Activated CD4-positive, alpha-beta T cell treated with anti-CD3 and anti-CD28 coated beads for 24 hours (primary cell): ENCODE results near the gene ZBTB47.

Experiments
- DNase-seq, 2 donors: peaks; one replicate each; pipeline ENCODE4 v3.0.0-alpha.2; 2020; ENCODE audit warnings: low read depth in 2 of 2

ZBTB47 gene

DNA sequence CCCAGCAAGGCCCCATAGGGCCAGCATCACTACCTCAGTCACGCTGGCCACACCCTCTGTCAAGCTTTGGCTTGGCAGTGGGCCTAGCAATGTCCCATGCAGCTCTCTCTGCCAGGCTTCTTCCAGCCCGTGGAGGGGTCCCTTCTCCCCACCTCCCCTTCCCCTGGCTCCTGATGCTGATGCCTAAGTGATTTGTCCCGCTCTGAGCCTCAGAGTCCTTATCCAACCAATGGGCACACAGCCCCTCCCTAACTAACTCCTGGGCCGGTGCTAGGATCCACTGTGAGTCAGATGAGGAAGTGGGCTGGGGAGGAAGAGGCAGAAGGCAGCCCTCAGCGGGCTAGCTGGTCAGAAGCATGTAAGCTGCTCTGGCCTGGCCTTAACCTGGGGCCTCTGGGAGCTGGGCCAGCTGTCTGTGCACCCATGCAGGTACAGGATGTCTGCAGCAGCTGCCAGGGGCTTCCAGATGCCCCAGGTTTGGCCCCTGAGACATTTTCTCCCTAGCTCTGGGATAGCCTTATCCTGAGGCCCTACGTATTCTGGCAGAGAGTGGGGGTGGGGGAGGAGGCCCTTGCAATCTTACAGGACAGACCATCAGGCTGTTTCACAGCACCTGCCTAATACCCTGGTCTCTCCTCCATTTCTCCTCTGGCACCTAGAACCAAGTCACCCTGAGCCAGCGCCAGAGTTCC is 740 bp upstream of the ZBTB47 start:
- no peak for DNase-seq

DNA sequence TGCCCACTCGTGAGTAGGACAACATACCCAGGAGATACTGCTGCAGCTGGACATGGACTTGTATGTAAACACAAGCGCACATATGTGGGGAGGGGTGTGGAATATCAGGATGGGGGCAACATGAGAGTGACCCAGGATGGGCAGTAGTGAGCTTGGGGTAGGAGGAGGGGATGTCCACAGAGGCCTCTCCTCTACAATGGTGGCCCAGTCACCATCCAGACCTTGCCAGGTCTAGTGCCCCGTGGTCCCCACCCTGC is 266 bp upstream of the ZBTB47 start:
- DNase-seq: no peak

DNA sequence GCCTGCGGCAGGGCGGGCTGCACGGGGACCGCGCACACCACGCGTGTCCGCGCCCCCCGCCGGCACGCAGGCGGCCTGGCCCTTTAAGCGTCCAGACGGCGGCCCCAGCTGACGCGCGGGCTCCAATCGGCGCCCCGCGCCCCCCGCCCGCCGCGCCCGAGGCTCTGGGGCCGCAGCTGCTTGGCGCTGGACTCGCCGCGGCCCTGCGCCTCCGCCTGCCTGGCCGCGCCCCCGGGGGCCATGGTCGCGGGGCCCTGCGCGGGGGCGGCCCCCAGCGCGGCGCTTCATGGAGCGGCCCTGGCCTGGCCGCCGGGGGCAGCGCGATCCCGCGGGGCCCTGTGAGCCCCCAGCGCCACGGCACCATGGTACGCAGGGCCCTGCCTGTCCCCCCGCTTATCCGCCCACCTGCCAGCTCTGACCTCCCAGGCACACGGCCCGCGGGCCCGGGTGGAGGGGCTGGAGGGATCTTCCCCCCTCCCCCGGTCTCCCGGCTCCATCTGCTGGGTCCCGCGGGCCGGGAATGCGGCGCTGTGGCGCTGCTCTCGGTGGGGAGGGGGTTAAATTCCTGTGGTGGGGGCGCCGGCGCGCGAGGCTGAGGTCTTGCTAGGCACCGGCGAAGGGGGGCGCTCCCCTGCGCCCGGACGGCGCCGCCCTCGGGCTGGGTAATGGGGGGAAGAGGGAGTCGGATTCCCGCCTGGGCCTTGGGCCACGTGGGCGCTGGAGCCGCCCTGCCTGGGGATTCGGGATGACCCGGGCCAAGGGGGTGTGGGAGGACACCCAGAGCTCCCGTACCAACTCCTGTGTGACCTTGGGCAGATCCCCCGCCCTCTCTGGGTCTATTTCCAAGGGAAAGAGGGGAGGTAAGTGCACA is 1.1 kb downstream of the ZBTB47 start:
- no peak for DNase-seq

DNA sequence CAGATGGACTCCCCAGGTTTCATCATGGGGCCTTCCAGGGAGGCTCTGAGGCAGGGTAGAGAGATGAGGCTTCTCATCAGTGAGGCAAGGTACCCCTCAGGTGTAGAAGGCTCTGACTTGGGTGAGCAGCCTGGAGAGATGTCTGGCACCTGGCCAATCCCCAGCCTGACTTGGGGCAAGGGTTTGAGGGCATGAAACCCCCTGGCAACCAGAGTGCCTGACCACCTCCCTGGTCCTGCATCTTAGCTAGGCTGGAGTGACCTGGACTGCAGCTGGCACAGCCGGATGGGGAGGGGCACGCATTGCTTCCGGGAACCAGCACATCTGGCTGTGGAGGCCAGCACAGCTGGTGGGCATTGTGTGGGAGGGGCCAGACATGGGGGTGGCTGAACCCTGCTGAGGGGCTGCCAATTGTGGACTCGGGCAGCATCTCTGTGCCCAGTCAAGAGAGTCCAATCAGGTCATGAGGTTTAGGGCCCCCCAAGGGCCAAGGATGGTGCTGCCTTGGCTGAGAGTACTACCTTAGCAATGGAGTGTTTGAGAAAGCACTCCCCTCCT is 1.9 kb downstream of the ZBTB47 start:
- no peak for DNase-seq

DNA sequence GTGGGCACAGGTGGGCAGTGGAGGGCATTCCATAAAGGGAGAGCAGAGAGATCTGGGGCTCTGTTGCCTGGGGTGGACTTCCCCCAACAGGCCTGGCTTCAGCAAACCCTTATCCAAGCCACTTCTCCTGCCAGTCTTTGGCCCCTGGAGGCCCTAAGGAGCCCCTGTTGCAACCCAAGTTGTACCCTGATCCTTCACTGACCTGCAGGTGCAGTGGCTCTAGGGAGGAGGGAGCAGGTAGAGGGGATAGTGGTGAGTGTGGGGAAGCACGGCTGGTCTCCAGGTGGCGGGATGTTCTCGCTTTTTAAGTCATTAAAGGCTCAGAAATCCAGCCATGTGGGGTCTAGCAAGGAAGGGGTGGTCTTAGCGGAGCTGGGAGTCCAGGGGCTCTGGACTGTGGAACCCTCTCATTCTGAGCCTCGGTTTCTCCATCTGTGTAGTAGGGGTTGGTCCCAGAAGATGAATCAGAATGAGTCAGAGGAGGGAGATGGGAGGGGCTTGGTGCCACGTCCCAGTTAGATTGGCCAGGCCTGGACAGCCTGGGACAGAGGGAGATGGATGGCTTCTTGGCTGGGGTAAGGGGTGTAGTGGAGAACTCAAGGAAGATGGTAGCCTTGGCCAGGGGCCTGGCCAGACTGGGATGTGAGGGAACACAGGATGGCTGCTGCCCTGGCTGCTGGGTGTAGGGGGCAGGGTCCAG is 2.6 kb downstream of the ZBTB47 start:
- DNase-seq: no peak

DNA sequence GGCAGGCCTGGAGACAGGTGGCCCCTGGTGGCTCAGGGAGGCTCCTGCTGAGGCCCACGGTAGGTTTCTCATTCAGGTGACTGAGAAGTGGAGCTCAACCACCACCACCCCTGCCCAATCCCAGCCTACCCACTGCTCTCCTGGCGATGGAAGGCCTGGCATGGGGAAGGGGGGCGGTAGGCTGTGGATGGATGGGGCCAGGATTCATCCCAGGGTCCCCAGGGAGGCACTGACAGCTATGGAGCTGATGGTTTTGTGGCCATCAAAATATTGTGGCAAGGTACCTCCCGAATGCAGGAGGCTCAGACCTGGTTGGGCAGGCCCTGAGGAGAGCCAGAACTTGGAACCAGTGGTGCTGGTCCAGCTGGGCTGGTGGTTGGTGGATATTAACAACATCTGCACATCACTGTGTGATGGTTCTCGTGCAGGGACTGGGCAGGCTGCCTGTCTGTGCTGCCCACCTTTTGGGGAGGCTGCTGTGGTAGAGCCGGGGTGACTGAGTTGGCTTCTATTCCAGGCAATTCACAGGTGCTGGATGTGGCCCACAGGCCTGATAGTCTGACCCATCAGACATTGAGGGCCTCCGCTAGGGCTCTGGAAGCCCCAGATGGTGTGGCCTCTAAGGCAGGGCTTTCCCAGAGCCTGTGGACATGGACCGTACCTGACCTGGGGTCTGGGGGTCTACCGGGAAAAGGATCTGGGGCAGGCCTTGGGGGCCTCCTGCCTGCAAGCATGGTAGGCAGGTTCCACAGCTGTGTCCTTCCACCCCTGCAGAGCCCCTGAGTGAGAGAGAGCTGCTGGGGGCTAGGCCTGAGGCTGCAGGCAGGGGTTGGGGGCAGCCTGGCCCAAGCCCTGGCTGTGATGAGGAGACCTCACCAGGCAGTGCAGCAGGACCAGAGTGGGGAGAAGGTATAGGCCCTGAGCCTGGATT is 3.4 kb downstream of the ZBTB47 start:
- no peak for DNase-seq

DNA sequence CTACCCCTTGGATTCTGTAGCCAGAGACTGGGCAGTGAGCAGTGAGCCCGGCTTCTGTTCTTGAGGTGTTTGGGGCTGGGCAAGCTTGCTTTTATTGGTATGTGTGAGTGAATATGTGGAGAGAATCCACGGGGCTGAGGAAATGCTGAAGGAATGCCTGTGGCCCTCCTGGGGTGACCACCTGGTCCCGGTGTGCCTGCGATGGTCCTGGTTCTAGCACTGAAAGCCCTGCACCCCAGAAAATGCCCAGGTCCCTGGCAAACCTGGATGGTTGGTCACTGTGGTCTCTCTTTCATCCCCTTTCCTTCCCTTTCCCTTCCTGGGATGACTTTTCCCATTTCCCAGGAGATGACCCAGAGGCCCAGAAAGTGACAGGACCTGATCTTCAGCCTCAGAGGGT is 4.2 kb downstream of the ZBTB47 start:
- no peak for DNase-seq

DNA sequence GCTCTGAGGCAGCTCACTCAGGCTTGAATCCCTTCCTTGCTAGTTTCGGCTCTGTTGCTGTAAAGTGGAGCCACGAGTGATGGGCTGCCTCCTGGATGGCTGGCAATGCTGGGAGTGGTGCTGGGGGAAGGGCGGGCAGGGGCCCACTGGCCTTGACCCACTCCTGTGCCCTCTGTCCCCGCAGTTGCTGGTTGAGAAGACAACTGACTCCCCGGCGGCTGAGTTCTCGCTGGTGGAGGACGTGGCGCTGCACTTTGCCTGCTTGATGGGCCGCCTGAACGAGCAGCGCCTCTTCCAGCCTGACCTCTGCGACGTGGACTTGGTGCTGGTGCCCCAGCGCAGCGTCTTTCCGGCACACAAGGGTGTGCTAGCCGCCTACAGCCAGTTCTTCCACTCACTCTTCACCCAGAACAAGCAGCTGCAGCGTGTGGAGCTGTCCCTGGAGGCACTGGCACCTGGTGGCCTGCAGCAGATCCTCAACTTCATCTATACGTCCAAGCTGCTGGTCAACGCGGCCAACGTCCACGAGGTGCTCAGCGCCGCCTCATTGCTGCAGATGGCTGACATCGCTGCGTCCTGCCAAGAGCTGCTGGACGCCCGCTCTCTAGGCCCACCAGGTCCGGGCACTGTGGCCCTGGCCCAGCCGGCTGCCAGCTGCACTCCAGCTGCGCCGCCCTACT is 4.7 kb downstream of the ZBTB47 start:
- DNase-seq: no peak

DNA sequence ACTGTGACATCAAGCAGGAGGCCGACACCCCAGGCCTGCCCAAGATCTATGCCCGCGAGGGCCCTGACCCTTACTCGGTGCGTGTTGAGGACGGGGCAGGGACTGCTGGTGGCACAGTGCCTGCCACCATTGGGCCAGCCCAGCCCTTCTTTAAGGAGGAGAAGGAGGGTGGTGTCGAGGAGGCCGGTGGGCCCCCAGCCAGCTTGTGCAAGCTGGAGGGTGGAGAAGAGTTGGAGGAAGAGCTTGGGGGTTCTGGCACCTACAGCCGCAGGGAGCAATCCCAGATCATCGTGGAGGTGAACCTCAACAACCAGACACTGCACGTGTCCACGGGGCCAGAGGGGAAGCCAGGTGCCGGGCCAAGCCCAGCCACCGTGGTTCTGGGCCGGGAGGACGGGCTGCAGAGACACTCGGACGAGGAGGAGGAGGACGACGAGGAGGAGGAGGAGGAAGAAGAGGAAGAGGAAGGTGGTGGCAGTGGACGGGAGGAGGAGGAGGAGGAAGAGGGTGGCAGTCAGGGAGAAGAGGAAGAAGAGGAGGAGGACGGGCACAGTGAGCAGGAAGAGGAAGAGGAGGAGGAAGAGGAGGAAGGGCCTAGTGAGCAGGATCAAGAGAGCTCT is 5.4 kb downstream of the ZBTB47 start:
- no peak for DNase-seq

DNA sequence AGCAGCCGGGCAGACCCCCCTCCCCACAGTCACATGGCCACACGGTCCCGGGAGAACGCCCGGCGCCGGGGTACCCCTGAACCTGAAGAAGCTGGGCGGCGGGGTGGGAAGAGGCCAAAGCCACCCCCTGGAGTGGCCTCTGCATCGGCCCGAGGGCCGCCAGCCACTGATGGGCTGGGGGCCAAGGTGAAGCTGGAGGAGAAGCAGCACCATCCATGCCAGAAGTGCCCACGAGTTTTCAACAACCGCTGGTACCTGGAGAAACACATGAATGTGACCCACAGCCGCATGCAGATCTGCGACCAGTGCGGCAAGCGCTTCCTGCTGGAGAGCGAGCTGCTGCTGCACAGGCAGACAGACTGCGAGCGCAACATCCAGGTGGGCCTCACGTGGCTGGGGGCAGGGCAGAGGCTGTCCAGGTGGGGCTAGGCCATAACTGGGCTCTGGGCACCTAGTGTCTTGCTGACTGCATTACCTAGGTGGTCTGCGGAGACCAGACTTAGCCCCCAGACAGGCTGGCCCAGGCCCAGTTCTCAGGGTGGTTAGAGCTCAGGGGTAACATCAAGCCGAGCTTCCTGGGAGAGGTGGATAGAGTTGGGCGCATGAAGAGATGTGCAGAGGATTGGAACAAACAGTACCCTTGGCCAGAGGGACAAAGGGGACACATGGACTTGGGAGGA is 6.1 kb downstream of the ZBTB47 start:
- DNase-seq: no peak

DNA sequence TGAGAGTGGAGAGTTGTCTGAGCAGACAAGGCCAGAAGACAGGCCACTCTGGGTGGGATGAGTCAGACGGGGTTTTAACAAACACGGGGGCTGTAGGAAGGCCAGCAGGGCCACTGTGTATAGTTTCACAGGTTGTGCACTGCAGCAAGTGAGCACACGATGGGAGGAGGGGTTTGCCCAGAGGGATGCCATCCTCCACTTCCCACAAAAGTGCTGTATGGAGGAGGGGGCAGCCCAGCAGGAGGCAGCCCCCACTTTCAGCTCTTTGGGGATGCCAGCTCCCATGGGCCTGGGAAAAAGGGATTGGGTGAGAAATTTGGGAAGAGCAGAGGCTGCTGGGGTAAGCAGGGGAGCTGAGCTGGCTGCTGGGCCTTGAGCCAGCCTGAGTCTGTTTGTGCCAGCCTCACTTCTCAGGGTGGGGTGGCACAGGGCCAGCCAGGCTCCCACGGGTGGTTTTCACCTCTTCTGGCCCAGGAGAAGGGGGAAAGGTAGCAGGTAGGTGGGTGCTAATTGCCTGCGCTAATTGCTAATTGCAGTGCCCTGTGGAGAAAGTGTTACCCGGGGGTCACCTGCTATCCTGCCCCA is 6.7 kb downstream of the ZBTB47 start:
- no peak for DNase-seq

DNA sequence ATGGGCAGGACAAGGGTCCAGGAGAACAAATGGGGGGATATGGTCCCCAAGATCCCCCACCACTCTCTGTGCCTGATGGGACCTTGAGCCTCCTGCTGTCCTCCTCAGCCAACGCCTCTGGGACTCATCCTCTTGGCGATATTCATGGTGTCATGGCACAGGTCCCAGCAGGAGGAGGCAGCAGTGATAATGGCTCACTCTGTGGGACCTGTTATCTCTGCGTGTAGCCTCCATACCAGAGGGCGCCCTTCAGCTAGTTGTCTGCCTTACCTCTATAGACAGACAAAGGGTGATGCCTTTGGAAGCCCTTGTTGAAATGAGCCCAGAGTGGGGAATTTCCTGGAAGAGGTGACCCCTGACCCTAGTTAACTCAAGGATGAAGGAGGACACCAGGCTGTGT is 7.4 kb downstream of the ZBTB47 start:
- DNase-seq: no peak

DNA sequence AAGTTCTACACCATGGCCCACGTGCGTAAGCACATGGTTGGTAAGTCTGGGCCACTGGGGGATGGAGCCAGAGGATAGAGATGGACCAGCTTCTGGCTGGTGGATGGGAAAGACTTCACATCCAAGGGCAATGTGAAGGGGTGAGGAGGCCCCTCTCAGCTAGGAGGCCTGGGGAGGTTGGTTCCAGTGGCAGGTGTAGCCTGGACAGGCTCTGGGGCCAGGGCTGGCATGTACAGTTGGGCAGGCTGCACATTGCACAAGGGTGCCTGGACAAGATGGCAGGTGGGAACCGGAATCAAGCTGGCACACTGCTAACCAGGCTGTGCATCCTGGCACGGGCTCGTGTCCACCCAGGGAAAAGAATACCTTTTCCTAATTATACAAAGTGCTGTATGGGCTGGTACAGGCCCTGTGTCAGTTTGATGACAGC is 8.1 kb downstream of the ZBTB47 start:
- DNase-seq: no peak

DNA sequence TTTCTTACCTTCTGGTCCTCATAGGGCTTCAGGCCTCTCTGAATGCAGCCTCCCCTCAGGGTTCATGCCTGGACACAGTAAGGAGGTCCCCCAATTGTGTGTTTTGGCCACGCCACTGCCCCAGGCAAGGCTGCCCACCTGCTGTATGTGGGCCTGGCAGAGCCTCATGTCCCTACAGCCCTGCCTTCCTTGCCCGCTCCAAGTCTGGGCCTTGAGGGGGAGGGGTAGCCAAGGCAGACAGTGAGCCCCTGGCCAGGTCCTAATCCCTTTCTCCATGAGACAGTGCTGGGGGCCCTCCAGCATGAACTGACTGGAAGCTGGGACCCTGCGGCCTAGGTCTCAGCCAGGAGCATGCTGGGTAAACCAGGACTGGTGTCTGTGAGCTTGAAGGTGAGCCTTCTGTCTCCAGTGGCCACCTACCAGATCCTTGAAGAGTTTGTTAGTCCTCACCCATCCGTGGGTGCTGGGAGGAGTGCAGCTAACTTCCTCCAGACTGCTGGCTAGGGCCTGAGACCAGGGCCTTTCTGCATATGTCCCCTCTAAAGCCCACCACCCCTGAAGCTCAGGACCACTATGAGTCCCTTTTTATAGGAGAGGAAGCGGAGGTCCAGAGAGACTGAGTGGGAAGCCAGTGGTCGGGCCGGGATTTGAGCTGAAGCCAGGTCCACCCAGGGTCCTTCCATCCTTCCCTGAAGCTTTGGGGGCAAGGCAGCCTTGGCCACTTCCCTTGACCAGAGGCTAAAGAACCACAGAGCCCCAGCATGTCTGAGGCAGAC is 8.7 kb downstream of the ZBTB47 start:
- DNase-seq: no peak

DNA sequence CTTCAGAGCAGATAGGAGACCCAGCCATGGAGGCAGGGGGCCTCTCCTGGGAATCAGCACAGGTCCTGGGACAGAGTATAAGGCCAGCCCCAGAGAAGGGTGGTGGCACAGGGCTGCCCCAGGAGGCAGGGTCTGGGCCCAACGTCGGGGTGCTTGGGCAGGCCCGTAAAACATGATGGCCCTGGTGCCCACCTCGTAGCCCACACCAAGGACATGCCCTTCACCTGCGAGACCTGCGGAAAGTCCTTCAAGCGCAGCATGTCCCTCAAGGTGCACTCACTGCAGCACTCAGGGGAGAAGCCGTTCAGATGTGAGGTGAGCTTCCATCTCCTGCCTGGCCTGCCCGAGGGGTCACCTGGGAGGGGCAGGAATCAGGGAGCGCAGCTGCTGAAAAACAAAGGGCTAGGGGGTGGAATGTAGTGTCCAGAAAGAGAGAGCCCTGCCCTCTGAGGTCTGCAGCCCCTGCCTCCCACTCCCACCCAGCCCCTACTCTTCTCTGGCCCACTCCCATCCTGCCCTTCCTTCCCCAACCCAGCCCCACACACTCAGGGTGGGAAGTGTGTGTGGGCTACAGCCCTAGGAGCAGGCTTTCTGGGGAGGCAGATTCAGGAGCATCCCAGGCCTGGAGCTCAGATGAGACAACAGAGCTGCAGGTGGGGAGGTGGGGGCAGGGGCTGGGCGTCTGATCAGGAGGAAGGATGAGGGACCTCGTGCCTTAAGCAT is 9.5 kb downstream of the ZBTB47 start:
- DNase-seq: no peak

DNA sequence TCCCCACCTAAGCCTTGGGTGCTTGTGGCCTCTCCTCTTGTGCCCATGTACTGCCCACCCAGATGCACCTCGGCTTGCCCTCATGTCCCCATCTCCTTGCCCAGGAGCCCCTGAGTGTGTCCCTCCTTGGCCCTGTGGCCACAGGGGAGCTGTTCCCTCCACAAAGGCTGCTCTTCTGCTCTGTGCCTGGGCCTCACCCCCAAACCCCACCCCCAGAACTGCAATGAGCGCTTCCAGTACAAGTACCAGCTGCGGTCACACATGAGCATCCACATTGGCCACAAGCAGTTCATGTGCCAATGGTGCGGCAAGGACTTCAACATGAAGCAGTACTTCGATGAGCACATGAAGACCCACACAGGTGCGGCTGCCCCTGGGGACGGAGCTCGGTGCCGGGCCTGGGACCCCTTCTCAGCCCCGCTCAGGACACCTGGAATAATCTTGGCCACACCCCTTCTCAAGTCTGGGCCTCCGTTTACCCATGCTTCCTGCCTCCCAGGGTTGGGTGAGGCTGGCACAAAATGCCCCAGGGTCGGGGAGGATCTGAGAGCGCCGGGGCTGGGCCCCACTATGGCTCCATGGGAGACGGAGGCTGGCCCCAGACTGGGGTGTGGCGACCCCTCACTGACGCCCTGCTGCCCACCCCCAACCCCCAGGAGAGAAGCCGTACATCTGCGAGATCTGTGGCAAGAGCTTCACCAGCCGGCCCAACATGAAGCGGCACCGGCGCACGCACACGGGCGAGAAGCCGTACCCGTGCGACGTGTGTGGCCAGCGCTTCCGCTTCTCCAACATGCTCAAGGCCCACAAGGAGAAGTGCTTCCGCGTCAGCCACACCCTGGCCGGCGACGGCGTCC is 10.3 kb downstream of the ZBTB47 start:
- DNase-seq: no peak

DNA sequence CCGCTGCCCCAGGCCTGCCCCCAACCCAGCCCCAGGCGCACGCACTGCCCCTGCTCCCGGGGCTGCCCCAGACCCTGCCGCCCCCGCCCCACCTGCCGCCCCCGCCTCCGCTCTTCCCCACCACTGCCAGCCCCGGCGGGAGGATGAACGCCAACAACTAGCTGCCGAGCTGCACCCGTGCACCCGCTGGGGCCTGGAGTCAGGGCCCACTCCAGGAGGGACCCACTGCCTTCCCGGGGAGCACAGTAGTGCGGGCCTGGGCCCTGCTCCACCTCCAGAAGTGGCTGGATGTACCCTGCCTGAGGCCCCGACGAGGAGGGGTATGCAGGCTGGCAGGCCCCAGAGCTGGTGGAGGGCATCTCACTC is 10.9 kb downstream of the ZBTB47 start:
- no peak for DNase-seq
